Ovary (tissue), 9 donors: ENCODE measurements around the gene ARNT2. TPM values are rescaled to one million over a fixed set of nuclear protein-coding genes. Genes with fewer than 3 reads are reported as not detected.

Experiments
- DNase-seq, 5 donors: peaks; one replicate each; pipeline ENCODE4 v3.0.0-alpha.2; 2019 to 2020
- H3K27ac ChIP-seq, 2 donors: fragments of 200-600 bp; one replicate each; pipeline versions ENCODE4 v1.5.1 to v1.8.0; 2019 to 2022
- H3K27me3 ChIP-seq: fragments of 200-600 bp; one replicate; pipeline ENCODE4 v1.8.0; 2022
- H3K36me3 ChIP-seq: fragments of 200-600 bp; sonication (generic); one replicate; pipeline ENCODE4 v1.5.1; 2019
- H3K4me1 ChIP-seq: one replicate; pipeline ENCODE4 v1.8.1; 2013; ENCODE audit warnings: mild to moderate bottlenecking, moderate library complexity; ENCODE audit not compliant: insufficient read depth
- H3K4me3 ChIP-seq: fragments of 200-600 bp; sonication (generic); one replicate; pipeline ENCODE4 v1.5.1; 2017
- H3K9me3 ChIP-seq, 2 donors: fragments of 200-600 bp in 1 of 2; sonication (generic) in 1 of 2; one replicate each; pipeline versions ENCODE4 v1.5.1 to v1.8.1; 2013 to 2019; ENCODE audit warnings: mild to moderate bottlenecking in 1 of 2, moderate library complexity in 1 of 2
- EP300 ChIP-seq: sonication (generic); formaldehyde crosslinking; IDR thresholded peaks from one replicate; pipeline ENCODE4 v1.6.1; 2017; ENCODE audit warnings: antibody characterized with exemption
- POLR2A ChIP-seq: fragments of 450-650 bp; IDR thresholded peaks from one replicate; pipeline ENCODE4 v1.6.1; 2017; ENCODE audit warnings: antibody characterized with exemption, mild to moderate bottlenecking, moderate library complexity
- WGBS, 3 donors: extraction: QIAGEN DNeasy Blood & Tissue Kit in 1 of 3; methylation state at CpG; one replicate each; pipeline versions ENCODE4 v1.1.5 to v1.1.7; 2013 to 2017; 5-methylcytosine and 5-hydroxymethylcytosine counted together
- intact Hi-C, 4 donors: fragments of 100-400 bp; cut with DNase I; formaldehyde crosslinking; loops; one replicate each; pipeline versions ENCODE4 v1.11.0 to v1.15.1; 2022 to 2023
- polyA plus RNA-seq, 2 donors: library from polyadenylated mRNA; stranded (reverse); fragments of 200-250 nt in 1 of 2; fragments of 350-450 nt in 1 of 2; fragmentation: Illumina TruSeq in 1 of 2; extraction: RNeasy Lipid Tissue Mini Kit (QIAGEN cat#74804) in 1 of 2; gene quantifications; one replicate each; pipeline ENCODE4 v1.2.3, GENCODE V29; 2013 to 2014
- total RNA-seq, 7 donors: library from RNA; depleted of rRNA in 2 of 7; stranded (reverse); fragments of >200 nt in 2 of 7; fragmentation: NEBNext Ultra II Directional in 3 of 7; extraction: Animal tissue kit (Norgen Biotek cat#: 25700) in 3 of 7; gene quantifications; one replicate each; pipeline versions ENCODE4 v1.1.0 to v1.2.4, GENCODE V29; 2016 to 2023
- TF ChIP-seq, protein P1 (sequence below), 3 donors: fragments of 450-650 bp in 2 of 3; fragments of 200-600 bp in 1 of 3; IDR thresholded peaks; one replicate each; pipeline versions ENCODE4 v1.5.1 to v1.8.0; 2016 to 2022; ENCODE audit warnings: antibody characterized with exemption in 3 of 3, mild to moderate bottlenecking in 1 of 3
- donor health status: DM: no; HTN: no; CAD: no; lungs with moderate emphysema.
- donor health status: DM: no; HTN: no; CAD: no.
- donor health status: Bipolar disorder and iron deficiency.
- donor health status: DM: yes; HTN: yes; CAD: no.
- donor health status: DM: no; HTN: no; CAD: no.
- donor health status: DM: yes; HTN: yes; CAD: no.

ARNT2 gene
- total and polyA plus RNA-seq, 9 donors, result 11.0 to 20.5 (median 16.2) TPM

DNA sequence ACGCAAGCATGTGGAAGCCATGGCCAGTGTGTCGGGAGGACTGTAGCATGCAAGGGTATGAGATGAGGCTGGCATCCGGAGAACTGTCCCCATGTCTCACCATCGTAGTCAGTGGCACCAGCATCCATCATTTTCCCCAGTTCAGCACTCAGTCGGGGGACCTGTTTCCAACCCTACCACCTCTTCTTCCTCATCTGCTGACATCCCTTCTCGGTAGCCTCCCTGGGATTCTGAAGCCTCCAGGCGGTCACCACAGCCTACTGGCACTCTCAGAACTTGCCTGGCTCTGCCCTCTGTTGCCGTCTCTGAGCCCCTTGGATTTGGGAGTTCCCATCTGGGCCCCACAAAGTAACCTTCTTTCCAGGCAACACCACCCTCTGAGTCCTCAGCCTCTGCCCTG lies 159.9 kb downstream of the ARNT2 start:
- no peak overlapping the region for H3K27ac ChIP-seq
- peaks cover 2% of the 10 kb centered on the region for H3K4me1 ChIP-seq
- H3K36me3 ChIP-seq, result no peaks in the 10 kb centered on the region
- H3K4me3 ChIP-seq, result no peak overlapping the region
- H3K9me3 ChIP-seq, result no peaks in the 10 kb centered on the region
- intact Hi-C loops, result loop anchor here in 2 of 4 donors (10.0 kb wide), 3 partner anchors 109 to 411 kb away; partner anchors contain the start of gene CEMIP (in 1 of the 2)
- TF ChIP-seq POLR2A (no peak), EP300 (no peak)
- TF ChIP-seq, protein P1, sequence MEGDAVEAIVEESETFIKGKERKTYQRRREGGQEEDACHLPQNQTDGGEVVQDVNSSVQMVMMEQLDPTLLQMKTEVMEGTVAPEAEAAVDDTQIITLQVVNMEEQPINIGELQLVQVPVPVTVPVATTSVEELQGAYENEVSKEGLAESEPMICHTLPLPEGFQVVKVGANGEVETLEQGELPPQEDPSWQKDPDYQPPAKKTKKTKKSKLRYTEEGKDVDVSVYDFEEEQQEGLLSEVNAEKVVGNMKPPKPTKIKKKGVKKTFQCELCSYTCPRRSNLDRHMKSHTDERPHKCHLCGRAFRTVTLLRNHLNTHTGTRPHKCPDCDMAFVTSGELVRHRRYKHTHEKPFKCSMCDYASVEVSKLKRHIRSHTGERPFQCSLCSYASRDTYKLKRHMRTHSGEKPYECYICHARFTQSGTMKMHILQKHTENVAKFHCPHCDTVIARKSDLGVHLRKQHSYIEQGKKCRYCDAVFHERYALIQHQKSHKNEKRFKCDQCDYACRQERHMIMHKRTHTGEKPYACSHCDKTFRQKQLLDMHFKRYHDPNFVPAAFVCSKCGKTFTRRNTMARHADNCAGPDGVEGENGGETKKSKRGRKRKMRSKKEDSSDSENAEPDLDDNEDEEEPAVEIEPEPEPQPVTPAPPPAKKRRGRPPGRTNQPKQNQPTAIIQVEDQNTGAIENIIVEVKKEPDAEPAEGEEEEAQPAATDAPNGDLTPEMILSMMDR (IDR thresholded peaks at IDR 0.05), result no peak
- WGBS, 3 donors, result 86 to 90% (median 87%) methylated on average over 8 of the region's 8 CpGs
- no peak for DNase-seq
- no peaks in the 10 kb centered on the region for H3K27me3 ChIP-seq

DNA sequence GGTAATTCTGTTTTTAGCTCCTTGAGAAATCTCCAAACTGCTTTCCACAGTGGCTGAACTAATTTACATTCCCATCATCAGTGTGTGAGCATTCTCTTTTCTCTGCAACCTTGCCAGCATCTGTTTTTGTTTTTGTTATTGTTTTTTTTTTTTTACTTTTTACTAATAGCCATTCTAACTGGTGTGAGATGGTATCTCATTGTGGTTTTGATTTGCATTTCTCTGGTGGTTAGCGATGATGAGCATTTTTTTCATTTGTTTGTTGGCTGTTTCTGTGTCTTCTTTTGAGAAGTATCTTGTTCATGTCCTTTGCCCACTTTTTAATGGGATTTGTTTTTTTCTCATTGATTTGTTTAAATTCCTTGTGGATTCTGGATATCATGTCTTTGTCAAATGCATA lies 161.2 kb downstream of the ARNT2 start:
- H3K27ac ChIP-seq, result no peak overlapping the region
- H3K4me1 ChIP-seq, result no peaks in the 10 kb centered on the region
- intact Hi-C loops, result loop anchor here (5.0 to 10.0 kb wide), 8 partner anchors 103 to 409 kb away; partner anchors contain the start of gene CEMIP (in 4 of the 4)
- WGBS, 3 donors, result 92 to 93% (median 92%) methylated on average over 1 of the region's 1 CpG
- H3K4me3 ChIP-seq, result no peak overlapping the region
- H3K9me3 ChIP-seq, result no peaks in the 10 kb centered on the region
- no peaks in the 10 kb centered on the region for H3K36me3 ChIP-seq
- TF ChIP-seq, protein P1 (IDR thresholded peaks at IDR 0.05), result no peak
- no peak for TF ChIP-seq POLR2A
- TF ChIP-seq EP300, result no peak
- no peak for DNase-seq
- H3K27me3 ChIP-seq, result no peaks in the 10 kb centered on the region

DNA sequence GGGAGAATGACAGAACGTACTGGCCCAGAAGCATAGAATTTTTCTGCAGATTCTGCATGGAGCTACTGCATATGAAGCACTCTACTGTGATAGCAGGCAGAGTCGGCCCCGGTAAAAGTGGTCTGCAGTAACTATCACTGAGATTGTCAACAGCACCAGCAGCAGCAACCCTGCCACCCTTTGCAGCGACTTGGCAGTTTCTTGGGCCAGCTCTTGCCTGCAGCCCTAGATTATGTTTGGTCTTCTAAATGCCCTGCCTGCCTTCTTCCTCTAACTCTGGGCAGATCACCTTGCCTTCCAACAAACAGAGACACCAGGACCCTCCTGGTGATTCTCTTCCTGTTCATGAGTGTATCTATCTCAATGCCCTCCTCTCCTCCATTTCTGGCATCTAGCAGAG lies 161.8 kb downstream of the ARNT2 start:
- Histone ChIP-seq H3K27me3 (no peaks in the 10 kb centered on the region), H3K36me3 (no peaks in the 10 kb centered on the region), H3K27ac (no peak overlapping the region), H3K4me1 (no peaks in the 10 kb centered on the region), H3K4me3 (no peak overlapping the region), H3K9me3 (no peaks in the 10 kb centered on the region)
- 94 to 98% (median 97%) methylated on average over 4 of the region's 4 CpGs for WGBS, 3 donors
- intact Hi-C loops, result loop anchor here (5.0 to 10.0 kb wide), 8 partner anchors 104 to 409 kb away; partner anchors contain the start of gene CEMIP (in 4 of the 4)
- DNase-seq, result no peak
- TF ChIP-seq, protein P1 (IDR thresholded peaks at IDR 0.05), result no peak
- TF ChIP-seq POLR2A, result no peak
- no peak for TF ChIP-seq EP300

DNA sequence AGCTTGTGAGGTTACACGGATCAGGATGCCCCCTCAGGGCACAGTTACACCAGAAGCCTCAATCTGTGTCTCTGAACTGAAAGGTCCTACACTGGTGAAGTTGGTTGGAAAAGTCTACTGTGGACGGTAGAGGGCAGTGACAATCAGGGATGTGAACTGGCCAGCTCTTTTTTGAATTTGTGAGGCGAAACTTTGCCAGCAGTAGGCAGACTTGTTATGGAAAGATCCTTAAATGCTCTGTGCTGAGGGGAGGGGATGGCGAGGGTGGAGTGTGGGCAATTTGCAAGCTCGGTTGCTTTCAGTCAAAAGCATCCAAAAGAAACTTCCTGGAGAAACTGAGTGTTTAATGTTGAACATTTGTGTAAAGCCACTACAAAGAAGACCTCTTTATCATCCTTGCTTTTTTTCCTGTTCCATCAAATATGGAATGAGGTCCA lies 163.6 kb downstream of the ARNT2 start:
- Histone ChIP-seq H3K27ac (no peak overlapping the region), H3K4me3 (no peak overlapping the region), H3K9me3 (no peaks in the 10 kb centered on the region), H3K4me1 (no peaks in the 10 kb centered on the region), H3K36me3 (no peaks in the 10 kb centered on the region), H3K27me3 (no peaks in the 10 kb centered on the region)
- peak in 4 of 5 donors; percentile 45 to 65 (median 50) for DNase-seq
- WGBS, 3 donors, result 2 to 4% (median 3%) methylated on average over 5 of the region's 5 CpGs
- intact Hi-C loops, result loop anchor here (5.0 to 10.0 kb wide), 8 partner anchors 105 to 407 kb away; partner anchors contain the start of gene CEMIP (in 4 of the 4)
- TF ChIP-seq, protein P1 (IDR thresholded peaks at IDR 0.05), result peak; percentile 50 to 66 (median 56)
- TF ChIP-seq EP300, result no peak
